Astrocyte of the hippocampus (primary cell): ENCODE data around the gene DUSP5.

Experiments
- DNase-seq: peaks from one replicate; pipeline ENCODE4 v3.0.0; 2011; ENCODE audit warnings: low read depth, low spot score

DUSP5 gene

DNA sequence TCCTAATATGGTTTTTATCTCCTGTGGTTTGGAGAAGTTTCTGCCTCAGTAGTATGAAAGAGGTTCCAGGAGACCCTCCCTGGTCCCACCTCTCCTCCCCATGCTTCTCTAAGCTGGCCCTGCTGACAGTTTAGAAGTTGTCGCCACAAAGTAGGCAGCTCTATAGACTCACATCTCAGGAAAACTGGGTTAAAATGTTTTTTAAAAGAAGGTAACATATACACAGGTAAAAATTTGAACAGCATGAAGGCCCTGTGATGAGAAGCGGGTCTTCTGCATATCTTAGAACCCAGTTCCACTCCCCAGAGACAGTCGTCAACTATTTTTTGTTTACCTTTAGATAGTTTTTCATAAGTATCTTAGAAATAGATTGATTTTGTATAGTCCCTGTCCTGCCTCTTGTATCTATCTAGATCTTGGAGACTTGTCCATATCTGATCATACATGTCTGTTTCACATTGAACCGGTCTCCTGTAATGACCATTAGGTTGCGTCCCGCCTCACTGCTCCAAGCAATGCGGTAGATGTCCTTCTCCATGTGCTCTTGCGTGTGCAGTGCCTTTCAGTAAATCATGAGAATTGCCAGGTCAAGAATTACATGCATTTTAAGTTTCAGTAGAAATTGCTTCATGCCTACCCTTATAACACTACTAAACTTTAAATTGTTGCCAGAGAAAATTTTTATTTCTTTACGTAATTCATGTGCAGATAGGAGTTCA lies 2.2 kb downstream of the DUSP5 start:
- no peak for DNase-seq

DNA sequence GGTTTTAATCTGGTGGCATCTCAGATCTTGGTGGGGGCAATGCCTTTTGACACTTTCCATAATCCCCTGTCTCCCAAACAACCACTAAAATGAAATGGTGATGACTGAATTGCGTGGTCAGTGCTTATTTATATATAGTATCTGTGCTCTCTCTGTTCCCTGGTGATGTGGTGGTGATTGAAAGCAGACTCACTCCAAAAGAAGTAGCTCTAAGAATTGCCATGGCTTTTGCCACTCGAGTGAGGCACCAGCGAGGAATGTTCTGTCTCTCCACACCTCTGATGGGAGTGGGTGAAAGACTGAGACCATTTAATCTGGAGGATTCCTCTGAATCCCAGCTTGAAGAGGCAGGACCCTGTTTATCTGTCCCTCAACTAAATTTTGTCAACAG lies 2.8 kb downstream of the DUSP5 start:
- DNase-seq, result peak; percentile 73

- DNase-seq, result peak; percentile 95
Observed at GRCh38 chr10:110501142-110501937, 3.6 kb downstream of the DUSP5 start.

DNA sequence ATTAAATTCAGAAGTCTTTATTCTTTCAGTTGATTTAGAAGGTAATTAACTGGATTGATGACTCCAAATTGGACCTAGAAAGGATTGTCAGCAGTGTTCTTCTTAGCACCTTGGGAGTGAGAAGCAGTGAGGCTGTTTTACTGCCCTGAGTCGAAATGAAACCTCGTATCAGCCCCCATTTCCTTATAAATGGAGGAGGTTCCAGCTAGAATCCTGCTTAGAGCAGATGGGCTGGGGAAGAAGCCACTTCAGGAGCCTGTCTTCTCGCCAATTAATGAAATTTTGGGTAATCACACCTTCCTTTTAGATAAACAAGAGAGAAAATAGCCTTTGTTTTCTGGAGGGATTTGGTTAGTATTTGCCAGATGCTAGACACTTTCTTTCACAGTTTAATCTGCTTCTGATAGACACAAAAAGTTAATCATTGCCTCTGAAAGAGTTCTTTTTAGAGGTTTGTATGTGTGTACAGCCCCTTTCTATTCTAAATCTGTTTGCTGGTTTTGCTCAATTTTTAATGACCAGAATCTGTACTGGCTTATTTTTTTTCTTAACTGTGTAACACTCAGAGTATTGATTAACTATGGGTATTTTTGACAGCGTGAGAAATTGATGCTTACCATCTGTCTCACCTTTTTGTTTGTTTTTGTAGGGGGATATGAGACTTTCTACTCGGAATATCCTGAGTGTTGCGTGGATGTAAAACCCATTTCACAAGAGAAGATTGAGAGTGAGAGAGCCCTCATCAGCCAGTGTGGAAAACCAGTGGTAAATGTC lies 4.6 kb downstream of the DUSP5 start:
- DNase-seq, result no peak

- DNase-seq, result peak; percentile 75
Observed at GRCh38 chr10:110502851-110503301, 5.2 kb downstream of the DUSP5 start.

DNA sequence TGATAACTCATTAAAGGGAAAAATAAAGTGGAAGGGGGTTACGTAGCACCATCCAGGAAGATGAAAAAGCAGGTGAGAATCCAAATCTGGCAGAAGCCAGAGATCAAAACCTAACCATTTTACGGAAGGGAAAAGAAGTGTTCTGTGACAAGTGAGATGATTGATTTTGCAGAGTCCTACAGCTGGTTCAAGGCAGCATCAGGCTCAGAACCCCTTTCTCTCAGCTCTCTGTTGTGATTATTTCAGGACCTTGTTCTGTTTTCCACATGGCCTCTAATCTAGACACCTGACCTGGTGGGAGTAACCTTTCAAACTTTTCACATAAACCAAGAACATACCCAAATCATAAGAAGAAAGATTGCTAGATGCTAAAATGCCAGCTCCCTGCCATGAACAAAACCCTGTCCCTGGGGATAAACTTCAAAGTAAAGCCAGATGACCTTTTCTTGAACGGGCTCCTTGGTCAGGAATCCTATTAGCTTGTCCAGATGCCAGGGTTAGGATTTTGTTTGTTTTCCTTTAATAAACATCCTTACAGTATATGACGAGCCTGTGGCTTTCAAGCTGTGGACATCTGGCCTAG lies 5.9 kb downstream of the DUSP5 start:
- DNase-seq, result no peak

DNA sequence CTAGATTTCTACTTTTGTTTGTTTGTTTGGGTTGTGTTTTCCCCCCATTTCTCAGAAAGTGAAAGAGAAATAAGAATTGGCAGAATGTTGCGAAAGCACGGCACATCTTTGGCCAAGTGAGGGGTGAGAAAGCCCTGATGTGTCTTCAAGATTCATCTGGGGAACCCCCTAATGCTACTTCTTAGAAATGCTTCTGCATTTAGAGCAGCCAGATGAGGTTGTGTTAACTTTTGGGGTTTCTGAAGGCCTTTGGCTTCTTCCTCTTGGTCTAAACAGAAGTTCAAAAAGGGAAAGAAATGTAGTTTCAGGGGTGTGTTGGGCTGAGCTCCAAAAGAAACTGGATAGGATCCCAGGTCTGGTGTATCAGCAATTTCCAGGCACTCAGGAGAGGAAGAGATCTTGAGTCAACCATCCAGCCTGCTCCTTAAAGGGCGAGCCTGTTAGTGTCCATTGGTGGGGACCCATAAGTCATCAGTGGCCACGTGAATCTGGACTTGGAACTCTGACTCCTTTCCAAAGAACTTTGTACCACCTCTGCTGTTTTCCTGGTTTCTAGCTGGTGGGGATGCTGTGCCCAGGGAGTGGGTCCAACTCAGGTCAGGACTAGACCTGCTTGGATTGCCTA lies 6.5 kb downstream of the DUSP5 start:
- DNase-seq, result peak; percentile 55

GRCh38 chr10:110505130-110505770 lies 7.5 kb downstream of the DUSP5 start:
- no peak for DNase-seq

DNA sequence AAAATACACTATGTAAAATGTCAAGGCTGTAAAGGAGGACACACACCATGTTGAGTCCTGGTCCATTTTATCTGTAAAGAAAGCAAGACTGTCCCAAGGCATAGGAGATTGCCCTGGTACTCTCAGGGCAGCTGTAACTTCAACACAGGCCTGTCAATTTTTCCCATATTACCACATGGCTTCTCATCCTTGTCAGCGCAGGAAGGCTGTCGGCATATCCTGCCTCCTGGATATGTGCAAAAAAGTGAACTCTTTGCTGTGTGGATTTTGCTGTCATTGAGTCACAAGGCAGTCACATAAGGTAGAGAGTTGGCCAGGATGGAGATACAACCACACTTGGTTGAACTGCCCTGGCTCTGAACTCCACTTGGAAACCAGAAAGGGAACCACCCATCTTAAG lies 8.7 kb downstream of the DUSP5 start:
- no peak for DNase-seq

- DNase-seq, result no peak
Observed at GRCh38 chr10:110507346-110507745, 9.6 kb downstream of the DUSP5 start.

DNA sequence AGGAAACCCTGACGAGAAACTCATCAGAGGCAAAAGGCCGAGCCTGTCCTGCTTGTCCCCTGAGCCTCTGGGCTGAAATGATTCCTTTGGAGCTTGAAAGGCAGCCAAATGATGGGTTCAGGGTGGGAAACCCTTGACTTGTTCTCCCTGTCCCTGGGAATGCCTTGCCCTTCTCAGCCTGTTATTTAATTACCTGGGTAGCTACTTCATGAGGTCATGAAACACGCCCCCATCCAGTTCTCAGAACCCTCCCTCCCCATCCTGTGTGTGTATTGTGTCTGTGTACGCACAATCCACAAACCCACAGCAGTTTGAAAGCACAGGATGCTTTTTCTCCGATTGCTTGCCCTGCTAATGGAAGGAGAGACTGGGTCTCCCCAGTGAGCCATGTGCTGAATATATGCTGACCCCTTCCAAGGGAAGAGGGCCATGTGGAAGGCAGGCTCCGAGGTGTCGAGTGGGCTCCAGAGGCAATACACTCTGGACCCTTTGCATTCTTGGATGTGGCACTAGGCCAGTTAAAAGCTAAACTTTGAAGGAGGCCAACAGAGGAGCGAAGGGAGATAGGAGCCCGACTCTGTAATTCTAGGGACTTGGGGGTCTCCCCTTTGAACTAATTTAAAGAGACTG lies 10.6 kb downstream of the DUSP5 start:
- DNase-seq, result no peak

DNA sequence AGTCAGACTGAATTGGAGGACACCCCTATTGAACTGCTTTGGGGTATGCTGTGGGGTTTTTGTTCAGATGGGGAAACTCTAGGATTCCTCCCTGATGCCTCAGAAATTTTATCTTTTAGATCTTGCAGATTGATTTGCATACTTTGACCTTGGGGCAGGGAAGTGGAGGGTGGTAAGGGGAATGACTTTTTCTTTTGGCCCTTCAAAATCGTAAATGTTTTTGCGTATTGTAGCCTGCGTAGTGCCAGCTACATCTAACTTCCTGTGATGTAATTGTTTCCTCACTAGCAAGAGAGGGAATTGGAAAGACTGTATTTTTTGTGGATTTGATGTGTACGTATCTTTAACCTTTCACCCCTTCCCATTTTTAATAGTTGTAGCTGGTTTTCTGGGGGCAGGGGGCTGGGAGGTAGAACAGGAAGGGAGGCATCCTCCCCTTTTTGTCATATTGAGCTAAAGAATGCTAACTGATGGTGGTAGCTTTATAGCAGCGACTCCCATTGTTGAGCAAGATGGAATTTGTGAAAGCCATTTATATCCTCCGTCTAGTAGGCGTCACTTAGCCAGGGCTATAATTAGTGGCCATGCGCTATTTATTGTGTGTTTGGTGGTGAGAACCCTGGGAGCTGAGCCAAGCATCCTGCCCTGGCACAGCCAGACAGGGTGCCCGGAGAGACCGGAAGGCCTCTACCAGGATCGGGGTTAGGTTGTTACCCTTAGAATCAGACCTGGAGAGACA lies 11.3 kb downstream of the DUSP5 start:
- peak; percentile 68 for DNase-seq

DNA sequence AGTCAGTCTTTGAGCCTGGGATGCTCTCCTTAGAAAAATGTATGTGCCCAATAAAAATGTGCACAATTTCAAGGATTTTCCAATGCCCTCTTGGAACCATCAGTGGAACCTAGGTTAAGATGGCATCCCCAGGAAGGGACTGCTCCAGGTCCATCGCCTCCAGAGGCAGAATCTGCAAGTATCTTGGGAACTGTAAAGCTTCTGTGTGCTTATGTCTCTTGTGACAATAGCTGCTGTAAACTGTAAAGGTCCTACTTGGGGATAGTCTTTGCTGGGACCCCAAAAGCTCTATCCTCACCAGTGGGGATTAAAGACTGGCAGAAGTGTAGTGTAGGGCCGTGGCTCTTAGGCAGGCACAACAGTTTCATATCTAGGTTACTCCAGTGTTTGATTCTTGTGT lies 11.9 kb downstream of the DUSP5 start:
- no peak for DNase-seq

DNA sequence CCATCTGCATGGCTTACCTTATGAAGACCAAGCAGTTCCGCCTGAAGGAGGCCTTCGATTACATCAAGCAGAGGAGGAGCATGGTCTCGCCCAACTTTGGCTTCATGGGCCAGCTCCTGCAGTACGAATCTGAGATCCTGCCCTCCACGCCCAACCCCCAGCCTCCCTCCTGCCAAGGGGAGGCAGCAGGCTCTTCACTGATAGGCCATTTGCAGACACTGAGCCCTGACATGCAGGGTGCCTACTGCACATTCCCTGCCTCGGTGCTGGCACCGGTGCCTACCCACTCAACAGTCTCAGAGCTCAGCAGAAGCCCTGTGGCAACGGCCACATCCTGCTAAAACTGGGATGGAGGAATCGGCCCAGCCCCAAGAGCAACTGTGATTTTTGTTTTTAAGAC lies 12.4 kb downstream of the DUSP5 start:
- no peak for DNase-seq

DNA sequence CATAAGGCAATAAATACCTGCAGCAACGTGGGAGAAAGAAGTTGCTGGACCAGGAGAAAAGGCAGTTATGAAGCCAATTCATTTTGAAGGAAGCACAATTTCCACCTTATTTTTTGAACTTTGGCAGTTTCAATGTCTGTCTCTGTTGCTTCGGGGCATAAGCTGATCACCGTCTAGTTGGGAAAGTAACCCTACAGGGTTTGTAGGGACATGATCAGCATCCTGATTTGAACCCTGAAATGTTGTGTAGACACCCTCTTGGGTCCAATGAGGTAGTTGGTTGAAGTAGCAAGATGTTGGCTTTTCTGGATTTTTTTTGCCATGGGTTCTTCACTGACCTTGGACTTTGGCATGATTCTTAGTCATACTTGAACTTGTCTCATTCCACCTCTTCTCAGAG lies 13.0 kb downstream of the DUSP5 start:
- DNase-seq, result no peak

- DNase-seq, result no peak
Observed at GRCh38 chr10:110511734-110512449, 14.2 kb downstream of the DUSP5 start.

- DNase-seq, result peak; percentile 79
Observed at GRCh38 chr10:110512461-110513187, 14.9 kb downstream of the DUSP5 start.

GRCh38 chr10:110513949-110514348 lies 16.2 kb downstream of the DUSP5 start:
- no peak for DNase-seq
